B cell (primary cell): ENCODE measurements around the gene MAGI2.

ENCODE experiments used
- CTCF ChIP-seq: fragments of 200-600 bp; IDR thresholded peaks from one replicate; pipeline ENCODE4 v1.8.0; 2022; ENCODE audit warnings: antibody characterized with exemption, mild to moderate bottlenecking
- EZH2 ChIP-seq: IDR thresholded peaks from 2 replicates; pipeline ENCODE4 v1.6.1; 2012; ENCODE audit warnings: borderline replicate concordance, low read depth, mild to moderate bottlenecking, moderate library complexity, low read length; ENCODE audit not compliant: insufficient read depth, poor library complexity, severe bottlenecking

GRCh38 chr7:78139335-78139734 is 1314.1 kb downstream of the MAGI2 start:
- TF ChIP-seq CTCF (no peak), EZH2 (no peak)
